ENCODE results near the gene SPAG9.

DNA sequence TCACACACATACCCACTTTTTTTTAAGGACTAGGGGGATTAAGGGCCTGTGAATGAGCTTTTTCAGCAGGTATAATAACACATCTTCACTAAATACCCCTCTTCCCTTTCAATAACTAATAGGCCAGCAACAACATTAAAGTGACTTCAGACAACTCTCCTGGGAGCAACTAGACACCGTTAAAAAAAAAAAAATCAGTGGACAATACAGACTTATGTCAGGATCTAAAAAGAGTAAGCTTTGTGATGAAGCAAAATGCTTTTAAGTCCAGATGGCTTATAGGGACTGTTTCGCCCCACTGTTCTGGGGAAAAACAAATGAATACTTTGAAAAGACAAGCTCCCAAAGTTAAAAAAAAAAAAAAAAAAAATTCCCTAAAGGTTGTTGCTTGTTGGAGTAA is 29.0 kb downstream of the SPAG9 start:
- TF ChIP-seq POLR2A (IDR thresholded peaks at IDR 0.05) (no peak), POLR2AphosphoS5 (IDR thresholded peaks at IDR 0.05) (no peak)

Data from upper lobe of left lung (tissue), 4 donors.